T-helper 17 cell (primary cell): ENCODE measurements around the gene G0S2. TPM values are rescaled to one million over a fixed set of nuclear protein-coding genes. Genes with fewer than 3 reads are reported as not detected.

ENCODE experiments used
- ATAC-seq: fragments of 150-1000 bp; cut with Tn5 transposase; 2 replicates; pipeline ENCODE4 v1.10.0; 2021; ENCODE audit warnings: mild to moderate bottlenecking, moderate library complexity
- DNase-seq, 3 donors: peaks; one replicate each; pipeline versions ENCODE4 v3.0.0 to v3.0.0-alpha.2; 2020 to 2021
- H3K9me3 ChIP-seq: one replicate; pipeline ENCODE4 v1.7.0; 2013; ENCODE audit warnings: low read length, mild to moderate bottlenecking; ENCODE audit not compliant: control insufficient read depth, poor library complexity, severe bottlenecking
- H3K27ac Mint-ChIP-seq: one replicate; pipeline ENCODE4 v1.8.0; 2022; ENCODE audit warnings: mild to moderate bottlenecking, moderate library complexity, mixed read lengths
- H3K27me3 Mint-ChIP-seq: one replicate; pipeline ENCODE4 v1.8.0; 2022; ENCODE audit warnings: mixed read lengths
- H3K36me3 Mint-ChIP-seq: one replicate; pipeline ENCODE4 v1.8.0; 2022; ENCODE audit warnings: low read depth, mixed read lengths
- H3K4me1 Mint-ChIP-seq: one replicate; pipeline ENCODE4 v1.8.0; 2022; ENCODE audit warnings: mild to moderate bottlenecking, mixed read lengths
- H3K4me3 Mint-ChIP-seq: one replicate; pipeline ENCODE4 v1.8.0; 2022; ENCODE audit warnings: mild to moderate bottlenecking, moderate library complexity, mixed read lengths
- total RNA-seq, 4 donors: library from RNA in 2 of 4; stranded (reverse) in 2 of 4; gene quantifications; one replicate each; pipeline ENCODE4 v1.2.3 and lab custom pipeline; 2022 to 2026

The G0S2 gene
- total RNA-seq, 2 donors from 2014 or later: 6.6 to 13.5 TPM

GRCh38 chr1:209723265-209723664, 48.1 kb downstream of the G0S2 start:
- no peak overlapping the region for H3K27ac Mint-ChIP-seq
- H3K4me1 Mint-ChIP-seq: peaks cover 15% of the 10 kb centered on the region
- ATAC-seq: no peak

GRCh38 chr1:209723756-209724693, 48.8 kb downstream of the G0S2 start:
- Mint-ChIP-seq H3K27ac (peak overlapping the region; percentile 53), H3K4me1 (peaks cover 15% of the 10 kb centered on the region), H3K27me3 (no peaks in the 10 kb centered on the region), H3K4me3 (peak overlapping the region; percentile 49), H3K36me3 (peaks cover 10% of the 10 kb centered on the region)
- ATAC-seq: no peak
- no peaks in the 10 kb centered on the region for H3K9me3 ChIP-seq
- no peak for DNase-seq

More at GRCh38 chr1:209723265-209723664, 48.1 kb downstream of the G0S2 start:
- Mint-ChIP-seq H3K27me3 (no peaks in the 10 kb centered on the region), H3K4me3 (no peak overlapping the region), H3K36me3 (peaks cover 10% of the 10 kb centered on the region)
- H3K9me3 ChIP-seq: no peaks in the 10 kb centered on the region
- DNase-seq: no peak

Other genes starting within 250 kb of the G0S2 start
- not detected for gene CAMK1G, start 91.7 kb upstream of the G0S2 start, total RNA-seq
- gene LAMB3, start 23.0 kb upstream of the G0S2 start, total RNA-seq: 1 to 10 TPM in 1 of 2 donors, under 1 TPM in 1; 0.37 to 1.1 TPM
- gene HSD11B1, start 29.4 kb downstream of the G0S2 start, total RNA-seq: 1 to 10 TPM; 1.2 to 4.0 TPM
- gene TRAF3IP3, start 80.6 kb downstream of the G0S2 start, total RNA-seq: 100 to 1,000 TPM; 286 to 288 TPM
- gene C1orf74, start 109.1 kb downstream of the G0S2 start, total RNA-seq: under 1 TPM; 0.42 to 0.50 TPM
- gene IRF6, start 130.7 kb downstream of the G0S2 start, total RNA-seq: 1 to 10 TPM in 1 of 2 donors, under 1 TPM in 1; 0.20 to 1.1 TPM
- gene UTP25, start 152.6 kb downstream of the G0S2 start, total RNA-seq: 1 to 10 TPM; 5.9 to 6.3 TPM